K562 (cell line): Measurements from ENCODE around the gene DGUOK. TPM values are rescaled to one million over a fixed set of nuclear protein-coding genes. Genes with fewer than 3 reads are reported as not detected.

ENCODE experiments used
- BRD4 ChIP-seq: fragments of 200-600 bp; sonication (generic); IDR thresholded peaks from 2 replicates; pipeline ENCODE4 v1.6.1; 2017; ENCODE audit warnings: inconsistent platforms
- CEBPZ ChIP-seq: fragments of 150-350 bp; IDR thresholded peaks from 2 replicates; pipeline ENCODE4 v1.6.1; 2014; ENCODE audit warnings: low read depth, mild to moderate bottlenecking, low read length, borderline replicate concordance
- CREB3L1 ChIP-seq: fragments of 450-650 bp; IDR thresholded peaks from 2 replicates; pipeline ENCODE4 v1.6.1; 2014; ENCODE audit warnings: low read depth, mild to moderate bottlenecking, moderate library complexity, borderline replicate concordance
- ELF2 ChIP-seq: fragments of 250-450 bp; sonication (Bioruptor Pico); IDR thresholded peaks from 2 replicates; pipeline ENCODE4 v1.5.0; 2021; ENCODE audit warnings: mild to moderate bottlenecking
- FOXJ2 ChIP-seq: fragments of 200-800 bp; sonication (Bioruptor generic); IDR thresholded peaks from 2 replicates; pipeline ENCODE4 v1.6.1; 2016; ENCODE audit warnings: missing genetic modification characterization, missing compliant biosample characterization
- MYBL2 ChIP-seq, 2 experiments: fragments of 450-650 bp in 1 of 2; sonication (generic) in 1 of 2; formaldehyde crosslinking in 1 of 2; IDR thresholded peaks; 2 replicates each; pipeline versions ENCODE4 v1.6.1 to v1.8.1; 2017 to 2022; ENCODE audit warnings: borderline replicate concordance in 1 of 2, inconsistent platforms in 1 of 2, low read depth in 1 of 2, mild to moderate bottlenecking in 1 of 2, missing genetic modification reagents in 1 of 2, moderate library complexity in 1 of 2
- NCOR1 ChIP-seq: fragments of 450-650 bp; IDR thresholded peaks from 2 replicates; pipeline ENCODE4 v1.6.1; 2016; ENCODE audit warnings: mild to moderate bottlenecking, moderate library complexity
- OTX1 ChIP-seq: fragments of 450-650 bp; formaldehyde crosslinking; IDR thresholded peaks from 2 replicates; pipeline ENCODE4 v1.4.0; 2022; ENCODE audit warnings: mild to moderate bottlenecking
- PBX2 ChIP-seq, 2 experiments: IDR thresholded peaks in 1 of 2; conservative IDR thresholded peaks in 1 of 2; 2 replicates each; pipeline ENCODE4 v1.6.1; 2016; ENCODE audit warnings: low read depth in 2 of 2, mild to moderate bottlenecking in 1 of 2, missing compliant biosample characterization in 1 of 2, missing genetic modification characterization in 1 of 2, moderate library complexity in 1 of 2
- RCOR1 ChIP-seq, 2 experiments: IDR thresholded peaks; 2 replicates each; pipeline ENCODE4 v1.6.1; 2012; ENCODE audit warnings: low read depth in 2 of 2, low read length in 2 of 2, borderline replicate concordance in 1 of 2, improper control_type of control experiment in 1 of 2
- SAFB ChIP-seq: fragments of 200-400 bp; formaldehyde crosslinking; IDR thresholded peaks from 2 replicates; pipeline ENCODE4 v1.6.1; 2017; ENCODE audit warnings: low read depth, low read length, borderline replicate concordance
- STAT5A ChIP-seq: IDR thresholded peaks from 2 replicates; pipeline ENCODE4 v1.6.1; 2012; ENCODE audit warnings: low read length, inconsistent platforms, borderline replicate concordance
- TEAD2 ChIP-seq: fragments of 450-650 bp; IDR thresholded peaks from 2 replicates; pipeline ENCODE4 v1.6.1; 2016; ENCODE audit warnings: missing genetic modification characterization, control low read depth, missing compliant biosample characterization
- XRCC4 ChIP-seq: IDR thresholded peaks from one replicate; pipeline ENCODE4 v1.6.1; 2011; ENCODE audit not compliant: insufficient read depth, insufficient read length; ENCODE audit errors: extremely low read depth
- ZNF639 ChIP-seq, 2 experiments: fragments of 200-800 bp in 1 of 2; sonication (Bioruptor generic) in 1 of 2; sonication (generic) in 1 of 2; formaldehyde crosslinking in 1 of 2; IDR thresholded peaks in 1 of 2; conservative IDR thresholded peaks in 1 of 2; 2 replicates each; pipeline versions ENCODE4 v1.5.0 to v1.6.1; 2016 to 2020; ENCODE audit warnings: missing compliant biosample characterization in 1 of 2, missing genetic modification characterization in 1 of 2, missing genetic modification reagents in 1 of 2
- ZNF77 ChIP-seq: fragments of 250-450 bp; sonication (Bioruptor Pico); IDR thresholded peaks from 2 replicates; pipeline ENCODE4 v1.5.0; 2020
- ZNF780A ChIP-seq: fragments of 250-450 bp; sonication (Bioruptor Pico); IDR thresholded peaks from 2 replicates; pipeline ENCODE4 v1.5.0; 2021; ENCODE audit warnings: mild to moderate bottlenecking
- polyA plus RNA-seq, 8 experiments: library from polyadenylated mRNA; depleted of rRNA in 4 of 8; stranded (reverse) in 5 of 8; unstranded in 3 of 8; fragments of >200 nt; fragmentation: Nextera tagmentation in 2 of 8; fragmentation: Illumina TruSeq in 1 of 8; extraction: Ambion mirVana in 2 of 8; extraction: Trizol in 1 of 8; gene quantifications; 2 replicates each; pipeline versions ENCODE4 v1.2.1 to v1.2.3, GENCODE V29; 2011 to 2014; ENCODE audit warnings: inconsistent platforms in 1 of 8, missing spikeins in 1 of 8
- total RNA-seq, 7 experiments: library from RNA; depleted of rRNA in 6 of 7; stranded (reverse); fragments of >200 nt in 6 of 7; fragmentation: Illumina TruSeq in 2 of 7; extraction: Trizol in 2 of 7; gene quantifications; 2 replicates each; pipeline versions ENCODE4 v1.2.1 to v1.2.3, GENCODE V29; 2011 to 2021; ENCODE audit warnings: low replicate concordance in 1 of 7

DGUOK gene
- total and polyA plus RNA-seq, 9 of the 15 experiments (the other 6 are each of a cell fraction or from before 2014, with no cell fraction given) = 67.0 to 288 (median 126) TPM

- TF ChIP-seq OTX1 (CRISPR knock-in tag) (no peak), STAT5A (no peak), ZNF639 (CRISPR knock-in tag; conservative IDR thresholded peaks at IDR 0.05 in 1 of 2, IDR thresholded peaks at IDR 0.05 in 1 of 2) (no peak), ZNF780A (CRISPR knock-in tag) (no peak), BRD4 (no peak), FOXJ2 (tag) (no peak), XRCC4 (no peak), MYBL2 (IDR thresholded peaks at IDR 0.05; ENCODE audit: low read depth) (no peak), MYBL2 (CRISPR knock-in tag; IDR thresholded peaks at IDR 0.05; ENCODE audit: borderline replicate concordance) (no peak), CREB3L1 (no peak), PBX2 (CRISPR knock-in tag; IDR thresholded peaks at IDR 0.05; ENCODE audit: low read depth) (no peak), PBX2 (tag; conservative IDR thresholded peaks at IDR 0.05; ENCODE audit: low read depth) (0 out of 2 replicates have a peak, but pooled peaks have one; percentile 6), ELF2 (CRISPR knock-in tag) (no peak), ZNF77 (CRISPR knock-in tag) (no peak), CEBPZ (no peak), RCOR1 (IDR thresholded peaks at IDR 0.05; ENCODE audit: borderline replicate concordance in 1 of 2, low read depth in 2 of 2, low read length in 2 of 2) (peak in 1 of 2 experiments; percentile 53; a peak in 1 of 4 replicates), TEAD2 (tag) (no peak), NCOR1 (0 out of 2 replicates have a peak, but pooled peaks have one; percentile 22), SAFB (no peak)
Measured at GRCh38 chr2:74003494-74004211, 77.0 kb downstream of the DGUOK start (continued).
